ENCODE measurements around the gene DLG5. TPM values are rescaled to one million over a fixed set of nuclear protein-coding genes. Genes with fewer than 3 reads are reported as not detected.

DLG5 gene
- total and polyA plus RNA-seq, 2 donors (not counting 1 experiment from before 2014, with no cell fraction given) = 0.51 to 0.54 TPM

- H3K4me1 ChIP-seq (ENCODE audit: control insufficient read depth in 2 of 2, insufficient read depth in 2 of 2, low read length in 2 of 2) = peaks cover 15 to 17% of the 10 kb centered on the region in 2 donors
- Mint-ChIP-seq H3K4me1 (peaks cover 20% of the 10 kb centered on the region), H3K9me3 (ENCODE audit: insufficient read depth) (no peaks in the 10 kb centered on the region), H3K27ac (no peak overlapping the region), H3K27me3 (no peaks in the 10 kb centered on the region), H3K4me3 (no peak overlapping the region)
- no peak overlapping the region for H3K9ac ChIP-seq (ENCODE audit: low read length)
- no peak overlapping the region for H2AFZ ChIP-seq (ENCODE audit: insufficient read depth, low read depth, low read length, poor library complexity, severe bottlenecking)
- TF ChIP-seq EZH2 (IDR thresholded peaks at IDR 0.05; ENCODE audit: borderline replicate concordance, insufficient read depth, low read depth, low read length, poor library complexity, severe bottlenecking) (no peak), CTCF (IDR thresholded peaks at IDR 0.05) (no peak)
- no peaks in the 10 kb centered on the region for H3K36me3 ChIP-seq (replicated peaks in 1 of 2; ENCODE audit: control extremely low read depth in 1 of 2, control insufficient read depth in 1 of 2, extremely low read depth in 1 of 2, insufficient read depth in 2 of 2, low read length in 1 of 2)
- H3K4me2 ChIP-seq (replicated peaks; ENCODE audit: low read depth, low read length, poor library complexity, severe bottlenecking) = no peak overlapping the region
- no peaks in the 10 kb centered on the region for H3K79me2 ChIP-seq (ENCODE audit: control insufficient read depth, insufficient read depth, low read length)
- POLR2A ChIA-PET = no interaction called here
- ATAC-seq (ENCODE audit: low read depth) = no peak
- intact Hi-C loops (cut with micrococcal nuclease) = no loop called here
- no peaks in the 10 kb centered on the region for H3K27me3 ChIP-seq (replicated peaks in 1 of 4; ENCODE audit: control extremely low read depth in 1 of 4, control insufficient read depth in 3 of 4, insufficient read depth in 4 of 4, low read length in 3 of 4)
- WGBS (ENCODE audit: insufficient coverage) = 100% methylated on average over 1 of the region's 3 CpGs
- peaks cover 0 to 3% (median 0%) of the 10 kb centered on the region in 3 donors for H3K9me3 ChIP-seq (ENCODE audit: control extremely low read depth in 1 of 3, control insufficient read depth in 2 of 3, insufficient read depth in 1 of 3, low read length in 2 of 3)
- H3K4me3 ChIP-seq (ENCODE audit: control extremely low read depth in 1 of 5, extremely low read depth in 1 of 5, insufficient read depth in 1 of 5, low read depth in 2 of 5, low read length in 4 of 5) = no peak overlapping the region
- H3K27ac ChIP-seq (ENCODE audit: low read length in 2 of 2) = no peak overlapping the region
- no peak for DNase-seq
- CTCF ChIA-PET = no interaction called here
- no peaks in the 10 kb centered on the region for H4K20me1 ChIP-seq (ENCODE audit: control insufficient read depth, insufficient read depth, low read length, poor library complexity, severe bottlenecking)
These were observed 45.3 kb downstream of the DLG5 start for GRCh38 chr10:77881222-77881621.

GRCh38 chr10:77879710-77880109, 46.8 kb downstream of the DLG5 start:
- Mint-ChIP-seq H3K27ac (no peak overlapping the region), H3K9me3 (ENCODE audit: insufficient read depth) (no peaks in the 10 kb centered on the region)
- no peak for ATAC-seq (ENCODE audit: low read depth)

More at GRCh38 chr10:77879710-77880109, 46.8 kb downstream of the DLG5 start:
- ChIA-PET CTCF (no interaction called here), POLR2A (no interaction called here)
- no peak overlapping the region for H3K4me3 Mint-ChIP-seq
- no peak overlapping the region for H3K4me2 ChIP-seq (replicated peaks; ENCODE audit: low read depth, low read length, poor library complexity, severe bottlenecking)
- 87% methylated on average over 3 of the region's 3 CpGs for WGBS (ENCODE audit: insufficient coverage)
- peaks cover 15 to 17% of the 10 kb centered on the region in 2 donors for H3K4me1 ChIP-seq (ENCODE audit: control insufficient read depth in 2 of 2, insufficient read depth in 2 of 2, low read length in 2 of 2)
- no peak overlapping the region for H3K9ac ChIP-seq (ENCODE audit: low read length)
- no peaks in the 10 kb centered on the region for H3K36me3 ChIP-seq (replicated peaks in 1 of 2; ENCODE audit: control extremely low read depth in 1 of 2, control insufficient read depth in 1 of 2, extremely low read depth in 1 of 2, insufficient read depth in 2 of 2, low read length in 1 of 2)
- peaks cover 0 to 3% (median 0%) of the 10 kb centered on the region in 3 donors for H3K9me3 ChIP-seq (ENCODE audit: control extremely low read depth in 1 of 3, control insufficient read depth in 2 of 3, insufficient read depth in 1 of 3, low read length in 2 of 3)
- DNase-seq = no peak
- H2AFZ ChIP-seq (ENCODE audit: insufficient read depth, low read depth, low read length, poor library complexity, severe bottlenecking) = no peak overlapping the region
- H3K27me3 ChIP-seq (replicated peaks in 1 of 4; ENCODE audit: control extremely low read depth in 1 of 4, control insufficient read depth in 3 of 4, insufficient read depth in 4 of 4, low read length in 3 of 4) = no peaks in the 10 kb centered on the region
- H3K79me2 ChIP-seq (ENCODE audit: control insufficient read depth, insufficient read depth, low read length) = no peaks in the 10 kb centered on the region
- no peaks in the 10 kb centered on the region for H4K20me1 ChIP-seq (ENCODE audit: control insufficient read depth, insufficient read depth, low read length, poor library complexity, severe bottlenecking)
- H3K27ac ChIP-seq (ENCODE audit: low read length in 2 of 2) = no peak overlapping the region
- intact Hi-C loops (cut with micrococcal nuclease) = loop anchor here (10.0 kb wide), 1 partner anchor 425 kb away; no protein-coding TSS in a partner anchor
- TF ChIP-seq EZH2 (IDR thresholded peaks at IDR 0.05; ENCODE audit: borderline replicate concordance, insufficient read depth, low read depth, low read length, poor library complexity, severe bottlenecking) (no peak), CTCF (IDR thresholded peaks at IDR 0.05) (no peak)
- H3K27me3 Mint-ChIP-seq = no peaks in the 10 kb centered on the region
- H3K4me1 Mint-ChIP-seq = peaks cover 22% of the 10 kb centered on the region
- H3K4me3 ChIP-seq (ENCODE audit: control extremely low read depth in 1 of 5, extremely low read depth in 1 of 5, insufficient read depth in 1 of 5, low read depth in 2 of 5, low read length in 4 of 5) = no peak overlapping the region
